ENCODE measurements around the gene CAMSAP1.

- TF ChIP-seq SP1 (CRISPR knock-in tag; IDR thresholded peaks at IDR 0.05): no peak
- TF ChIP-seq GABPB2 (CRISPR knock-in tag; conservative IDR thresholded peaks at IDR 0.05): no peak
- no peak for TF ChIP-seq GATAD2A (IDR thresholded peaks at IDR 0.05)
- no peak for TF ChIP-seq POLR2A (conservative IDR thresholded peaks at IDR 0.05)
- TF ChIP-seq MLX (CRISPR knock-in tag; conservative IDR thresholded peaks at IDR 0.05): no peak
These were observed 134.4 kb downstream of the CAMSAP1 start for GRCh38 chr9:135772702-135773493.
